Activated T-helper 17 cell treated with anti-CD3 and anti-CD28 coated beads, Interleukin-2, amount 50 U/mL, for 72 hours (primary cell): ENCODE data around the gene IL18R1. TPM values are rescaled to one million over a fixed set of nuclear protein-coding genes. Genes with fewer than 3 reads are reported as not detected.

Source experiments
- ATAC-seq: fragments of 150-1000 bp; cut with Tn5 transposase; replicated peaks from 2 replicates; pipeline ENCODE4 v1.10.0; 2021; ENCODE audit warnings: mild to moderate bottlenecking, moderate library complexity
- H3K27ac Mint-ChIP-seq: one replicate; pipeline ENCODE4 v1.8.0; 2022; ENCODE audit warnings: mixed read lengths
- H3K27me3 Mint-ChIP-seq: one replicate; pipeline ENCODE4 v1.8.0; 2022; ENCODE audit warnings: mixed read lengths
- H3K36me3 Mint-ChIP-seq: one replicate; pipeline ENCODE4 v1.8.0; 2022; ENCODE audit warnings: low read depth, mild to moderate bottlenecking, mixed read lengths
- H3K4me1 Mint-ChIP-seq: one replicate; pipeline ENCODE4 v1.8.0; 2022; ENCODE audit warnings: mixed read lengths
- H3K4me3 Mint-ChIP-seq: one replicate; pipeline ENCODE4 v1.8.0; 2022; ENCODE audit warnings: mild to moderate bottlenecking, mixed read lengths
- H3K9me3 Mint-ChIP-seq: one replicate; pipeline ENCODE4 v1.8.0; 2022; ENCODE audit warnings: mixed read lengths
- total RNA-seq, 2 donors: library from RNA; stranded (reverse); gene quantifications; one replicate each; pipeline ENCODE4 v1.2.3, GENCODE V29; 2022

The IL18R1 gene
- total RNA-seq, 2 donors from 2014 or later = 20.5 to 27.7 TPM

DNA sequence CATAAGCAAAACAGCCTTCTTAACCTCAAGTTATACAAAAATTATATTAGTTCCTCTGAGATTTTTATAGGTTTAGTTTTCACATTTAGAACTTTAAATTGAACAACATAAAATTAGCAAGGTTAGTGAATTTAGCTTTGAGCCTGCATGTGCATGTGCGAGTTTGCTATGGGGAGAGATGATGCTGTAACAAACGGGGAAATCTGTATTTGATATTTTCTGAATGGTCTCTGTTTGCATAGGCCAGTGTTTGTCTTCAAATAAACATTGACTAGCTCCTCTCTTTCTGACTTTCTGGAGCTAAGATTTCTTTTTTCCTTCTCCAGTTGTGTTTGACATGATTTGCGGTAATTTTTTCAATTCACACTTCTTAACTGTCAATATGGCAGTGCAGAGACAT lies 36.5 kb downstream of the IL18R1 start:
- no peaks in the 10 kb centered on the region for H3K27me3 Mint-ChIP-seq
- peaks cover 45% of the 10 kb centered on the region for H3K36me3 Mint-ChIP-seq
- no peaks in the 10 kb centered on the region for H3K9me3 Mint-ChIP-seq
- no peak overlapping the region for H3K27ac Mint-ChIP-seq
- no peak overlapping the region for H3K4me3 Mint-ChIP-seq
- no peak for ATAC-seq
- H3K4me1 Mint-ChIP-seq = peaks cover 28% of the 10 kb centered on the region

DNA sequence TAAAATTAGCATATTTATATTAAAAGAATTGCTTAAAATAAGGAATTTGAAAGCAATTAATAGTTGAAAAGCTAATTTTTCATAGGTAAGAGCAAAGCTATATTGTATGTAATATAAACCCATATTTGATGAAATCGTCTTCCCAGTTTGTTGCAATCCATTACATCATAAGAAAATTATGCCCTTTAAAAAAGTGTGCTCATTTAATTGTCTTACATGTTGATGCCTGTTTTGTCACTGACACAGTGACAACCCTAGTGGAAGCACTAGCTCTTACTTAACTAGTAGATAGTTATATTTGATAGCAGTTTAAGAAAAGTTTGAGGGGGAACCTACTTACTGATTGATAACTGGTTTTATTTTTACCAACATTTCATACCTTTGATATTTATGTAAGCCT lies 37.3 kb downstream of the IL18R1 start:
- no peaks in the 10 kb centered on the region for H3K27me3 Mint-ChIP-seq
- no peak overlapping the region for H3K27ac Mint-ChIP-seq
- peaks cover 21% of the 10 kb centered on the region for H3K4me1 Mint-ChIP-seq
- no peaks in the 10 kb centered on the region for H3K9me3 Mint-ChIP-seq
- H3K4me3 Mint-ChIP-seq = no peak overlapping the region
- ATAC-seq = no peak
- H3K36me3 Mint-ChIP-seq = peaks cover 37% of the 10 kb centered on the region

DNA sequence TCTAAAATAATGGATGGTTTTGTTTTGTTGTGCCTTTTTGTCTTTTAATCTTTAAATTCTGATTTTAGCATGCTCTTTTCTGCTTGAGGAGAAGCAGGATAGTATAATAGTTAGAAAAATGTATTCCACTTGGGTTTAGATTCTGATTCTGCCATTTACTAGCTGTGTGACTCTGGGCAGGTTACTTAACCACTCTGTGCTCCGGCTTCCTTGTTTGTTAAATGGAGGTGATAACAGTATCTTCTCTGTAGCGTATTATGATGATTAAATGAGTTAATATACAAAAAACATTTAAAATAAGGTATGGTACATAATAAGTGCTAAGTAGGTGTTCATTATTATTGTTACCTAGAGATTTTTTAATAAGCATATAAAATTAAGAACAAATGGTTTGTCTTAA lies 40.4 kb downstream of the IL18R1 start:
- no peaks in the 10 kb centered on the region for H3K27me3 Mint-ChIP-seq
- H3K27ac Mint-ChIP-seq = no peak overlapping the region
- peaks cover 7% of the 10 kb centered on the region for H3K4me1 Mint-ChIP-seq
- H3K36me3 Mint-ChIP-seq = peaks cover 19% of the 10 kb centered on the region
- H3K9me3 Mint-ChIP-seq = no peaks in the 10 kb centered on the region
- H3K4me3 Mint-ChIP-seq = no peak overlapping the region
- ATAC-seq = no peak

DNA sequence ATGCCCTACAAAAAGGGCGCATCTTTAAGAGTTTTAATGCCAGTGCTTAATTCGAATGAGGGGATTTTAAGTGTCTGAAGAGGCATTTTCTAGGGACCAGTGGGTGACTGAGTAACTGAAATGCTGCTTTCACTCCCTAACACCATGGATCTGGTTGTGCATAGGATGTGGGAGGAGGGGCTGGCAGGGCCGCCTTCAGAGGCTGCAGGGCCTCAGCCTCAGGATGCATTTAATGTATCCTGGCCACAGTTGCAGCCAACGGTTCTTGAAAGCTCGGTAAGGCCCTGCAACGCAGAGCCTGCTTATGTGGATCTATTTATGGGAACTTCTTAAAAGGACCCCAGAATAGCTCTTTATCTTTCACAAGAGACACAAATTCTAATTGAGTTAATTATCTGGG lies 41.6 kb downstream of the IL18R1 start:
- Mint-ChIP-seq H3K27me3 (no peaks in the 10 kb centered on the region), H3K9me3 (no peaks in the 10 kb centered on the region), H3K4me1 (peaks cover 6% of the 10 kb centered on the region), H3K4me3 (no peak overlapping the region), H3K36me3 (peaks cover 13% of the 10 kb centered on the region), H3K27ac (no peak overlapping the region)
- ATAC-seq = no peak

DNA sequence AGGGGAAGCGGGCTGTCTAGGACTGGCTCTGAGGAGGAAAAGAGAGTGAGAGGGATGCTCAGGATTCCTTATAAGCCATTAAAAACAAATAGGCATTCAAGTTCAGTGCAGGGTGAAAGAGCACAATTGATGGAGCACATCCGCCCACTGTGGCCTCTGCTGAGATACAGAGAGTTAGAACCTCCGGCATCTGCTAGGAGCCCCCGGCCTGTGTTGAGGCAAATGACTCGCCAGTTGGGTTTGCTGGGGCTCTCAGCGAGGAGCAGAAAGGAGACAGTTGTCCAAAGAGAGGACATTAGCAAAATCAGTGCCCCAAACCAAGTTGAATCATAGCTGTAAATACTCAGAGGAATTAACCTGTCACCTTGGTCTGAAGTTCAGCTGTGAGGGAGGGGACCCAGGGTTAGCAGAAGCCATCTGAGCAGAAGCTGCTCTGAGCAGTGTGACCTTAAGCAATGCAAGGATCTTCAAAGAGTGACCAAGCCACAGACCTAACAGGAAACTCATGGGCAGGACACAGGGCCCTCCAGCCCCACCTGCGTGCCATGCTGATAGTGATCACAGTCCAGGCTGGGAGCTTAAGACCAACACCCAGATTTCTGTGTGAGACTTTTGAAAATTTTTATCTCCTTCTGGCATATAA lies 44.0 kb downstream of the IL18R1 start:
- no peak overlapping the region for H3K4me3 Mint-ChIP-seq
- ATAC-seq = no peak
- H3K27me3 Mint-ChIP-seq = no peaks in the 10 kb centered on the region
- H3K36me3 Mint-ChIP-seq = peaks cover 8% of the 10 kb centered on the region
- no peaks in the 10 kb centered on the region for H3K9me3 Mint-ChIP-seq
- no peak overlapping the region for H3K27ac Mint-ChIP-seq
- peaks cover 6% of the 10 kb centered on the region for H3K4me1 Mint-ChIP-seq

DNA sequence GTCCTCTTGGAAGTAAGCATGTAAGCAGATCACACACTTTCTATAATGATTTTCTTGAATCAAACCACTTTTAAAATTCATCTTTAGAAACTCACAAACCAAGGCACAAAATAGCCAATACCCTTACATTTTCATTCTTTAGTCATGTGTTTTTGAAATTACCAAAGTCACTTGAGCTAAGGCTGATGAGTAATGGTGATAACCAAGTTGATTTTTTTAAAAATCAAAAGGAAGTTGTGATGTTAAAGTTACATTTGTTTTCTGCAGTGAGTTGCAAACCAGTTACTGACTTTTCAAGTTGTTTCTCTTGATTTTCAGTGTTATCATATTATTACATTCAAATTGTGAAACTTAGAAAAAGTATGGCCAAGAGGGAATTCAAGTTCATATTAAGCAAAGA lies 45.9 kb downstream of the IL18R1 start:
- Mint-ChIP-seq H3K4me1 (peaks cover 6% of the 10 kb centered on the region), H3K27ac (no peak overlapping the region), H3K9me3 (no peaks in the 10 kb centered on the region), H3K36me3 (peaks cover 5% of the 10 kb centered on the region), H3K4me3 (no peak overlapping the region), H3K27me3 (no peaks in the 10 kb centered on the region)
- no peak for ATAC-seq

DNA sequence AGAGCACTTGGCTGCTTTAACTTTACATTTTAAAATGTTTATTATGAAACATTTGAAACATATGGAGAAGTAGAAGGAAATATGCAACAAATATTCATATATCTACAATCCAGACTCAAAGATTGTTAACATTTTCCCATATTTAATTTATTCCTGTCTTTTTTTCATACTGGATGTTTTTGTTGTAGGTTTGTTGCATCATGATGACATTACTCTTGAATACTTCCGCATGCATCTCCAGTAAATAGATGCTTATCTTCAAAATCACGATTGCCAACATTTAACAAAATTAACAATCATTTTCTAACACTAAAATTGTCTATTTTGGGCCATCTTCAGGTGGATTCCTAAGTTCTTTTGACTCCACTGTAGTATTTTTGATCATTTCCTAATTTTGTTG lies 46.3 kb downstream of the IL18R1 start:
- Mint-ChIP-seq H3K9me3 (no peaks in the 10 kb centered on the region), H3K4me3 (no peak overlapping the region), H3K27ac (no peak overlapping the region), H3K27me3 (no peaks in the 10 kb centered on the region), H3K4me1 (peaks cover 6% of the 10 kb centered on the region), H3K36me3 (peaks cover 5% of the 10 kb centered on the region)
- ATAC-seq = no peak

DNA sequence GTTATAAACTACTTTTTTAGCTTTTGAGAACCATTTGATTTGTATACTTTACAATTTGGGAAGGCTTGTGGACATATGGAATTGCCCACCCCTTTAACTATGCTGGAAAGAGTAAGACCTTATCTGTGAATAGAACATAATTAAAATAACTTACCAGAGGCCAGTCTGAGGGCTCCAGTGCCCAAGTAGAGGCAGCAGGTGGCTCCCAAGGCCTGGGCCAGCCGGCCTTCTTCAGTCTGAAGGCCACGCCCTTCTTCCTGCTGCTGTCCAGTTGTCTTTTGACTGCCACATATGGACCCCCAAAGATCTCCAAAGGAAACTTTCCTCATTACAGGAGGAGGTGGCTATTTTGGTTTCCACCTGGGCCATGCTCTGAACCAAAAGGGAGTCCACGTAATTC lies 55.4 kb downstream of the IL18R1 start:
- Mint-ChIP-seq H3K4me1 (peaks cover 4% of the 10 kb centered on the region), H3K27ac (no peak overlapping the region), H3K9me3 (no peaks in the 10 kb centered on the region), H3K4me3 (no peak overlapping the region), H3K27me3 (no peaks in the 10 kb centered on the region), H3K36me3 (no peaks in the 10 kb centered on the region)
- ATAC-seq = no peak

DNA sequence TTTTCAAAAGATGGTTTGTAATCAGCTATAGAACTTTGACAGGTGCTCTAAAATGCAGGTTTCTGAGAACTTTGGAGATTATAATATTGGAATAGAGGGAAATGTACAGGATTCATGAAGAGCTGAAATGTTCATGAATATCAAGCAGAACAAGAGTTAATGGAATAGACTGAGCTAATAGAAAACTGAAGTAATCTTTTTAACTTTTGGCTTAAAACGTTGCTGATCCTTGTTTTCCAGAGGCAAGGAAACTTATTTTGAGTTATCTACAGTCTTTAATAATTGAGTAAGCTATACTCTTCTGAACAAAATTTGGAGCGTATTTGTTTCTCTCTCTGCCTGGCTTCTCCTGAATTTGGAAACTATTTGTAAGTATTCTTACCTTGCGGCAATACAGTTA lies 56.6 kb downstream of the IL18R1 start:
- Mint-ChIP-seq H3K4me3 (no peak overlapping the region), H3K4me1 (peaks cover 5% of the 10 kb centered on the region), H3K9me3 (no peaks in the 10 kb centered on the region), H3K36me3 (no peaks in the 10 kb centered on the region), H3K27ac (no peak overlapping the region), H3K27me3 (no peaks in the 10 kb centered on the region)
- ATAC-seq = no peak

DNA sequence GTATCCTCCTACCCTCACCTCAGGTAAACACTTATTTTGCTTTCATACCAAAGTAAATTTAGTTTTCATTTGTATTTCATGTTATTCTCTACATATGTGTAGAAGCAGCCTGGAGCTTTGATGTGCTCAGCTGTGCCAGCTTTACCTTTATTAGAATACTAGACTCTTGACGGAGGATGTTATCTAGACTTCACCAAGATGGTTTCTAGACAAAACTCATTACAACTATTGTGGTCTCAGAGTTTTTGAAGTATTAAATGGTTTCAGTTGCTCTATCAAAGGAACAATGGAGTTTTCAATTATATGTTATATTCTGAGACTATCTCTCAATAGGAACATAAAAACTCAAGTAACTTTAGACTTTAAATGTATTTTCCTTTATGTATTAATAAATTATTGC lies 62.4 kb downstream of the IL18R1 start:
- H3K4me3 Mint-ChIP-seq = peak overlapping the region; percentile 60
- peak overlapping the region; percentile 63 for H3K27ac Mint-ChIP-seq
- peaks cover 2% of the 10 kb centered on the region for H3K36me3 Mint-ChIP-seq
- H3K27me3 Mint-ChIP-seq = peaks cover 4% of the 10 kb centered on the region
- H3K4me1 Mint-ChIP-seq = peaks cover 39% of the 10 kb centered on the region
- ATAC-seq = peak; percentile 66
- H3K9me3 Mint-ChIP-seq = peaks cover 5% of the 10 kb centered on the region

DNA sequence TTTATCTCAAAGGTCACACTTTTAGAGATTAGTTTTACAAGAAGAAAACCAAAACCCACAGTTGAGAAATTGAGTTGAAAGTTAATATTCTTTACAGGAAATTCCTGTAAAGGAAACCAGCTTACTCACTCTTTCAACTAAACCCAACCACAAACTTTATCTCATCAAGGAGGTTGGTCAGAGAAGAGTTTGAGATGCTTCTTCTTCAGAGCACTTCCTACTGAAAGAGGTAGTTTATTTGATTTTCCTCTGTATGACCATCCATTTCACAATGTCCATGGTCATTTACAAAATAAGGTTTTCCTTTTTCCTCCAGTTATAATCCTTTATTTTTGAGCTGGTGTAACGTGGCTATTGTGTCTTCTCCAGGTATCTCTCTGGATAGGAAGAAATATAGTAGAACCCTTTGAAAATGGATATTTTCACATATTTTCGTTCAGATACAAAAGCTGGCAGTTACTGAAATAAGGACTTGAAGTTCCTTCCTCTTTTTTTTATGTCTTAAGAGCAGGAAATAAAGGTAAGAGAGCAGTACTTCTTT lies 62.9 kb downstream of the IL18R1 start:
- H3K27me3 Mint-ChIP-seq = peaks cover 4% of the 10 kb centered on the region
- peaks cover 5% of the 10 kb centered on the region for H3K36me3 Mint-ChIP-seq
- H3K9me3 Mint-ChIP-seq = peaks cover 5% of the 10 kb centered on the region
- peaks cover 45% of the 10 kb centered on the region for H3K4me1 Mint-ChIP-seq
- H3K4me3 Mint-ChIP-seq = peak overlapping the region; percentile 78
- peak; percentile 83 for ATAC-seq
- H3K27ac Mint-ChIP-seq = peak overlapping the region; percentile 83

DNA sequence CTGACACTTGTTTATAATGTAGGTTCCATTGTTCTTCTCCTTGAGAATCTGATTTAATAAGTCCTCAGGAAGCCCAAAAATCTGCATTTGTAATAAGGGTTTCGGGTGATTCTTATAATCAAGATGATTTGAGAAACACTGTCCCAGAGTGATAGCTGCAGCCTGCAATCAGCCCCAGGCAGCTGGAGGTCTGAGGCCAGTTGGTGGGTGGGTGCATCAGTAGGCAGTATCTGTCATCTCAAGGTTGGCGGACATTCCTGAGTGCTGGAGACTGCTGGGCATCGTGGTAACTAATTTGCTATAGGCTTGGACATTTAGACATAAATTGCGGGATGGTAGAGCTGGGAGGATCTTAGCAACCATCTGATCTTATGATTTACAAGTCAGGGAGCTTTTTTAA lies 64.7 kb downstream of the IL18R1 start:
- peaks cover 48% of the 10 kb centered on the region for H3K4me1 Mint-ChIP-seq
- ATAC-seq = no peak
- H3K9me3 Mint-ChIP-seq = peaks cover 5% of the 10 kb centered on the region
- H3K27me3 Mint-ChIP-seq = peaks cover 4% of the 10 kb centered on the region
- no peak overlapping the region for H3K27ac Mint-ChIP-seq
- peak overlapping the region; percentile 78 for H3K4me3 Mint-ChIP-seq
- peaks cover 5% of the 10 kb centered on the region for H3K36me3 Mint-ChIP-seq

DNA sequence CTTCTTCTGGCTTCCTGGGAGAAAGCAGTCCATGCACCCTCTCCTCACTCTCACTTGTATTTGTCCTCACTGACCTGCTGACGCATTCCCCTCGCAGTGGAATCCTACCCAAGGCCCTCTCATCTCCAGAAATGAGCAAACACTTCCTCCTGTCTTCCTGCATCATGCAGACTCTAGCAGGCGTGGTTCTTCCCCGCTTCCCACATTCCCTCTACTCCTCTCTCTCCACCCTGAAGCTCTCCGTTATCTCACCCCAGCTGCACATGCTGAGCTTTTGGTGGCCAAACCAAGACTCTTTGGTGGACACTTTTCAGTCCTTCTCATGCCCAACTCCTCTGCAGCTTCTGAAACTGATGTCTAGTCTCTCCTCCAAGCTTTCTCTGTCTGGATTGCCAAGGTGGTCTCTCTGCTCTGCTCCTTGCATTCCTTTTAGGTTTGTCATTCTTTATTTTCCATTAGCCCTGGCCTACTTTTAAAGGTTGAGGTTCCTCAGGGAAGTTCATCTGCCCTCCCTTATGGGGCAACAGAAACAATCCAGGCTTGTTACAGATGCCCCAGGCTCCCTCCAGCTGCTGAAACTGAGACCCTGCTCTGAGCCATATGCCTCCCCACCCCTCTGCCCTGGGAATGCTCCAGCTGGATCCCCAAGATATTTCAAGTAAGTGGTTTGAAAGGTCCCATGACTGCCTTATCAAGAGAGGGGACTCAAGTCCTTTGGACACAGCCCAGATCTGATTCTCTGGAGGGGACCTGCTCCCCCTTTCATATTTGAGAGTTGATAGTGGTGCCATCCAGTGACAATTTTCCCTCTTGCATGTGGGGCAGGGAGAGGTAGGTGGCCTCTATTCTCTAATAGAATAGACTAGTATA lies 66.5 kb downstream of the IL18R1 start:
- peak; percentile 38 for ATAC-seq
- Mint-ChIP-seq H3K4me3 (peak overlapping the region; percentile 78), H3K4me1 (peaks cover 55% of the 10 kb centered on the region), H3K36me3 (peaks cover 9% of the 10 kb centered on the region), H3K27ac (peak overlapping the region; percentile 48), H3K9me3 (peaks cover 5% of the 10 kb centered on the region), H3K27me3 (peaks cover 4% of the 10 kb centered on the region)

DNA sequence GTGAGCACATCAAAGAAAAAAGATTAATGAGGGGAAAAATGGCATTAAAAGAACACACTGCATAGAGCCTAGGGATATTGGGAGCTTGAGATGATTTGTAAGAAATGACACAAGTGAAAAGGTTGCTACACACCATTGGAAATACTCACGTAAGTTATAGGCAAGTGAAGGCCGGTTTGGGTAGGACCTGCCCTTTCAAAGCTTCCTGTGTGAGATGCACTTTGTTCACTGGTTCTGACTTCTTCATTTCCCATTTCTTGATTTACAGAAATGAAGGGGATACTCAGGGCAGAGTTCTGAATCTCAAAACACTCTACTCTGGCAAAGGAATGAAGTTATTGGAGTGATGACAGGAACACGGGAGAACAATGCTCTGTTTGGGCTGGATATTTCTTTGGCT lies 67.3 kb downstream of the IL18R1 start, which contains the start of gene IL18RAP:
Gene IL18RAP, plus strand, starts transcription at position 251 of the 400 bp plus-strand sequence. Its CDS starts 118 bp downstream, at position 369.
- peaks cover 9% of the 10 kb centered on the region for H3K36me3 Mint-ChIP-seq
- peak within 1 kb of the TSS; percentile 78 for H3K4me3 Mint-ChIP-seq
- H3K9me3 Mint-ChIP-seq = peaks cover under 1% of the 10 kb centered on the region
- peaks cover 47% of the 10 kb centered on the region for H3K4me1 Mint-ChIP-seq
- H3K27ac Mint-ChIP-seq = peak within 1 kb of the TSS; percentile 48
- H3K27me3 Mint-ChIP-seq = peaks cover 4% of the 10 kb centered on the region
- ATAC-seq = peak; percentile 17

DNA sequence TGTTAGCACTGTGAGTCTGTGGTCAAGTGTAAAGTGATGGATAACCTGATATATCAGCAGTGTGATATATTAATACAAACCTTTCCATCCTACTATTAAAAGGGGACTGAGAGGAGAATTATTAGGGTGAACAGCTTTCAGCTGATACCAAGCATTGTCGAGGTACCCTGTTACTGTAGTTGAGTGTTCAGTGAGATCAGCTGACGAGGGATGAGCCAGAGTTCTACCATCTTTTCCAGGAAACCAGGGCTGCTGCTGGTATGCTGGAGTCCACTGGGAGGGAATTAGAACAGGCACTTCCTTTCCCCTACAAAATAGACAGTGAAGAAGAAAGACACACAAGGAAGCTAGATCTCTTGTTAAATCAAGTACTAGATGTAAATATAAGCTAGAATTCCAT lies 67.8 kb downstream of the IL18R1 start:
- Mint-ChIP-seq H3K4me3 (peak overlapping the region; percentile 78), H3K27ac (no peak overlapping the region), H3K27me3 (peaks cover 4% of the 10 kb centered on the region), H3K4me1 (peaks cover 46% of the 10 kb centered on the region), H3K9me3 (no peaks in the 10 kb centered on the region), H3K36me3 (peaks cover 9% of the 10 kb centered on the region)
- ATAC-seq = no peak
